HCT116 (cell line): ENCODE data around the gene ZMYND10. TPM values are rescaled to one million over a fixed set of nuclear protein-coding genes. Genes with fewer than 3 reads are reported as not detected.

Source experiments
- ATAC-seq: fragments of 200-7000 bp; cut with Tn5 transposase; 2 replicates; pipeline ENCODE4 v1.9.1; 2020; ENCODE audit warnings: mild to moderate bottlenecking, moderate library complexity
- BruUV-seq: library from RNA; stranded (reverse); fragments of 400-500 nt; replicated peaks from 2 replicates; lab custom pipeline; 2021; lab: Mats Ljungman, UMichigan
- CTCF ChIA-PET: fragments of 300-600 bp; sonication (Branson Sonifier 250); formaldehyde crosslinking; loops from one replicate; lab custom pipeline; 2021; ENCODE audit warnings: antibody characterized with exemption; lab: Charles Lee
- POLR2A ChIA-PET: fragments of 300-600, 350-600 bp; sonication (Branson Sonifier 250); formaldehyde crosslinking; loops from one replicate; lab custom pipeline; 2021; ENCODE audit warnings: antibody characterized with exemption; lab: Charles Lee
- RAD21 ChIA-PET, 2 experiments: fragments of 300-600 bp; sonication (Branson Sonifier 250); formaldehyde crosslinking; loops; one replicate each; lab custom pipeline; 2023; ENCODE audit warnings: low total read pairs in 2 of 2; ENCODE audit not compliant: uncharacterized antibody in 2 of 2, unreplicated experiment in 2 of 2, low non-redundant PET in 1 of 2; lab: Charles Lee
- DNase-seq: peaks from one replicate; pipeline ENCODE4 v3.0.0-alpha.2; 2010; ENCODE audit warnings: low read depth, low spot score
- H2AFZ ChIP-seq: fragments of 200-600 bp; shearing (Covaris generic), sonication (generic); 2 replicates; pipeline ENCODE4 v1.6.1; 2017; ENCODE audit warnings: low read depth, mixed run types, mixed read lengths, antibody characterized with exemption, low read length; ENCODE audit not compliant: poor library complexity, severe bottlenecking
- H3K27ac ChIP-seq: 2 replicates; pipeline ENCODE4 v1.5.1; 2012; ENCODE audit warnings: low read depth, low read length
- H3K27me3 ChIP-seq: fragments of 200-600 bp; sonication (generic); 2 replicates; pipeline ENCODE4 v1.6.1; 2016; ENCODE audit warnings: mixed run types, low read length, mixed read lengths; ENCODE audit not compliant: insufficient read depth
- H3K36me3 ChIP-seq, 2 experiments: fragments of 200-500 bp in 1 of 2; fragments of 200-600 bp in 1 of 2; sonication (Bioruptor generic) in 1 of 2; sonication (generic) in 1 of 2; 2 replicates each; pipeline versions ENCODE4 v1.5.1 to v1.6.1; 2014 to 2016; ENCODE audit warnings: low read length in 2 of 2, inconsistent platforms in 1 of 2, mixed read lengths in 1 of 2, mixed run types in 1 of 2; ENCODE audit not compliant: insufficient read depth in 2 of 2, control insufficient read depth in 1 of 2
- H3K4me1 ChIP-seq, 2 experiments: fragments of 200-600 bp in 1 of 2; sonication (generic) in 1 of 2; 2 replicates each; pipeline versions ENCODE4 v1.5.1 to v1.6.1; 2012 to 2017; ENCODE audit warnings: low read length in 2 of 2, inconsistent platforms in 1 of 2, mild to moderate bottlenecking in 1 of 2, mixed read lengths in 1 of 2, mixed run types in 1 of 2, moderate library complexity in 1 of 2; ENCODE audit not compliant: insufficient read depth in 2 of 2, control insufficient read depth in 1 of 2
- H3K4me2 ChIP-seq: fragments of 200-600 bp; sonication (generic); 2 replicates; pipeline ENCODE4 v1.6.1; 2017; ENCODE audit warnings: mixed run types, low read length, mixed read lengths
- H3K4me3 ChIP-seq, 2 experiments: fragments of 200-600 bp in 1 of 2; sonication (generic) in 1 of 2; replicated peaks in 1 of 2; 2 replicates each; pipeline ENCODE4 v1.5.1; 2011 to 2016; ENCODE audit warnings: low read length in 2 of 2, control low read depth in 1 of 2, low read depth in 1 of 2, mild to moderate bottlenecking in 1 of 2, mixed read lengths in 1 of 2, mixed run types in 1 of 2
- H3K79me2 ChIP-seq: fragments of 200-600 bp; sonication (generic); 2 replicates; pipeline ENCODE4 v1.6.1; 2017; ENCODE audit warnings: mild to moderate bottlenecking, mixed run types, low read length, moderate library complexity, mixed read lengths; ENCODE audit not compliant: insufficient read depth
- H3K9ac ChIP-seq: fragments of 200-600 bp; sonication (generic); 2 replicates; pipeline ENCODE4 v1.6.1; 2016; ENCODE audit warnings: low read length, mixed read lengths
- H3K9me2 ChIP-seq: fragments of 200-600 bp; sonication (generic), shearing (Covaris generic); 2 replicates; pipeline ENCODE4 v1.6.1; 2017; ENCODE audit warnings: mixed run types, mild to moderate bottlenecking, moderate library complexity; ENCODE audit not compliant: insufficient read depth
- H3K9me3 ChIP-seq, 2 experiments: fragments of 200-500 bp in 1 of 2; fragments of 200-600 bp in 1 of 2; sonication (Bioruptor generic) in 1 of 2; sonication (generic) in 1 of 2; 2 replicates each; pipeline ENCODE4 v1.6.1; 2014 to 2017; ENCODE audit warnings: low read length in 2 of 2, mixed read lengths in 2 of 2, inconsistent platforms in 1 of 2, low read depth in 1 of 2, mild to moderate bottlenecking in 1 of 2, mixed run types in 1 of 2, moderate library complexity in 1 of 2; ENCODE audit not compliant: control insufficient read depth in 1 of 2, insufficient read depth in 1 of 2
- H4K20me1 ChIP-seq: fragments of 200-600 bp; sonication (generic), shearing (Covaris generic); 2 replicates; pipeline ENCODE4 v1.6.1; 2017; ENCODE audit warnings: mixed run types, mild to moderate bottlenecking, moderate library complexity; ENCODE audit not compliant: insufficient read depth
- CBX3 ChIP-seq: IDR thresholded peaks from 2 replicates; pipeline ENCODE4 v1.6.1; 2012; ENCODE audit warnings: low read depth
- CEBPB ChIP-seq: IDR thresholded peaks from 2 replicates; pipeline ENCODE4 v1.6.1; 2012; ENCODE audit warnings: low read depth
- EGR1 ChIP-seq: IDR thresholded peaks from 2 replicates; pipeline ENCODE4 v1.6.1; 2012; ENCODE audit warnings: low read depth
- EZH2phosphoT487 ChIP-seq: fragments of 200-600 bp; IDR thresholded peaks from 2 replicates; pipeline ENCODE4 v1.6.1; 2018; ENCODE audit warnings: antibody characterized with exemption, borderline replicate concordance
- FOSL1 ChIP-seq: IDR thresholded peaks from 2 replicates; pipeline ENCODE4 v1.6.1; 2012; ENCODE audit warnings: low read depth
- JUND ChIP-seq: IDR thresholded peaks from 2 replicates; pipeline ENCODE4 v1.6.1; 2012
- RAD21 ChIP-seq: IDR thresholded peaks from 2 replicates; pipeline ENCODE4 v1.6.1; 2012; ENCODE audit warnings: low read depth, mild to moderate bottlenecking
- SIN3A ChIP-seq: IDR thresholded peaks from 2 replicates; pipeline ENCODE4 v1.6.1; 2012; ENCODE audit warnings: low read depth
- SP1 ChIP-seq: IDR thresholded peaks from 2 replicates; pipeline ENCODE4 v1.6.1; 2012; ENCODE audit warnings: low read depth
- SRF ChIP-seq: IDR thresholded peaks from 2 replicates; pipeline ENCODE4 v1.6.1; 2012; ENCODE audit warnings: low read depth
- TCF7L2 ChIP-seq: IDR thresholded peaks from 2 replicates; pipeline ENCODE4 v1.7.0; 2011; ENCODE audit warnings: borderline replicate concordance, inconsistent platforms; ENCODE audit not compliant: insufficient read depth, insufficient read length; ENCODE audit errors: extremely low read depth
- YY1 ChIP-seq: IDR thresholded peaks from 2 replicates; pipeline ENCODE4 v1.6.1; 2011; ENCODE audit warnings: low read length, low read depth, moderate library complexity, mild to moderate bottlenecking; ENCODE audit not compliant: insufficient replicate concordance; ENCODE audit errors: extremely low read depth
- ZFX ChIP-seq: fragments of 450-650 bp; IDR thresholded peaks from 2 replicates; pipeline ENCODE4 v1.6.1; 2017
- intact Hi-C: fragments of 100-400 bp; cut with micrococcal nuclease; formaldehyde crosslinking; loops from 2 replicates; pipeline ENCODE4 v1.10.0; 2022
- total RNA-seq: library from RNA; stranded (reverse); gene quantifications from one replicate; pipeline ENCODE4 v1.2.1, GENCODE V29; 2021; ENCODE audit not compliant: unreplicated experiment
- TF ChIP-seq, protein P1 (sequence below), 3 experiments: fragments of 200-600 bp in 1 of 3; sonication (generic) in 1 of 3; IDR thresholded peaks in 2 of 3; conservative IDR thresholded peaks in 1 of 3; 2 replicates each; pipeline ENCODE4 v1.5.1; 2012 to 2017; ENCODE audit warnings: low read depth in 2 of 3, low read length in 2 of 3, antibody characterized with exemption in 1 of 3, borderline replicate concordance in 1 of 3, control low read depth in 1 of 3, mild to moderate bottlenecking in 1 of 3, mixed read lengths in 1 of 3, mixed run types in 1 of 3, moderate library complexity in 1 of 3; ENCODE audit not compliant: insufficient read depth in 1 of 3
- TF ChIP-seq, protein P2 (sequence below): IDR thresholded peaks from 2 replicates; pipeline ENCODE4 v1.6.1; 2012; ENCODE audit warnings: low read depth
- TF ChIP-seq, protein P3 (sequence below): IDR thresholded peaks from 2 replicates; pipeline ENCODE4 v1.6.1; 2012
- TF ChIP-seq, protein P4 (sequence below): IDR thresholded peaks from 2 replicates; pipeline ENCODE4 v1.6.1; 2012
- TF ChIP-seq, protein P5 (sequence below): IDR thresholded peaks from 2 replicates; pipeline ENCODE4 v1.6.1; 2011; ENCODE audit warnings: mild to moderate bottlenecking, low read length, moderate library complexity; ENCODE audit not compliant: insufficient replicate concordance; ENCODE audit errors: extremely low read depth

The ZMYND10 gene
- total RNA-seq, 1 experiment from 2014 or later: 3.3 TPM

DNA sequence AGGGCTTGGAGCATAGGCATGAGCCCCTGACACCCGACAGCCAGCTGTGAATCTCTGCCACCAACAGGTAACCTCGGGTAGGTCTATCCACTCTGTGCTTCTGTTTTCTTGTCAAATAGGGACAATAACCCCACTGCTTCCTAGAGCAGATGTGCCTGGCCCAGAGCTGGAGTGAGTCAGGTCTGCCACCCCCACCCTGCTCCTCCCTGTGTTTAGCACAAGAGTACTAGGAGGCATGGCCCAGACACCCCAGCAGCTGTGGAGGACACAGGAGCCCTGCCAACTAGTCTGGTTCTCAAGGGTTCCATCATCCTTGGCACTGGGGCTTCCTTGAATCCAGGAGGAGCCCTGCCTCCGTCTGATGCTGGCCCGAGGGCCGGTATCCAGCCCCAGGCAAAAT lies 47.5 kb upstream of the ZMYND10 start:
- peaks cover 3 to 45% of the 10 kb centered on the region in 2 experiments; a peak in 3 of 4 replicates for H3K4me1 ChIP-seq
- no peaks in the 10 kb centered on the region for H3K36me3 ChIP-seq
- H4K20me1 ChIP-seq: no peaks in the 10 kb centered on the region
- H3K27me3 ChIP-seq: no peaks in the 10 kb centered on the region
- no peak for DNase-seq
- no peak for TF ChIP-seq YY1
- TF ChIP-seq SIN3A: no peak
- TF ChIP-seq, protein P1, sequence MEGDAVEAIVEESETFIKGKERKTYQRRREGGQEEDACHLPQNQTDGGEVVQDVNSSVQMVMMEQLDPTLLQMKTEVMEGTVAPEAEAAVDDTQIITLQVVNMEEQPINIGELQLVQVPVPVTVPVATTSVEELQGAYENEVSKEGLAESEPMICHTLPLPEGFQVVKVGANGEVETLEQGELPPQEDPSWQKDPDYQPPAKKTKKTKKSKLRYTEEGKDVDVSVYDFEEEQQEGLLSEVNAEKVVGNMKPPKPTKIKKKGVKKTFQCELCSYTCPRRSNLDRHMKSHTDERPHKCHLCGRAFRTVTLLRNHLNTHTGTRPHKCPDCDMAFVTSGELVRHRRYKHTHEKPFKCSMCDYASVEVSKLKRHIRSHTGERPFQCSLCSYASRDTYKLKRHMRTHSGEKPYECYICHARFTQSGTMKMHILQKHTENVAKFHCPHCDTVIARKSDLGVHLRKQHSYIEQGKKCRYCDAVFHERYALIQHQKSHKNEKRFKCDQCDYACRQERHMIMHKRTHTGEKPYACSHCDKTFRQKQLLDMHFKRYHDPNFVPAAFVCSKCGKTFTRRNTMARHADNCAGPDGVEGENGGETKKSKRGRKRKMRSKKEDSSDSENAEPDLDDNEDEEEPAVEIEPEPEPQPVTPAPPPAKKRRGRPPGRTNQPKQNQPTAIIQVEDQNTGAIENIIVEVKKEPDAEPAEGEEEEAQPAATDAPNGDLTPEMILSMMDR (IDR thresholded peaks at IDR 0.05 in 2 of 3, conservative IDR thresholded peaks at IDR 0.05 in 1 of 3; ENCODE audit: borderline replicate concordance in 1 of 3, insufficient read depth in 1 of 3, low read depth in 2 of 3, low read length in 2 of 3): no peak
- no peak for TF ChIP-seq ZFX
- TF ChIP-seq RAD21: no peak
- TF ChIP-seq, protein P2, sequence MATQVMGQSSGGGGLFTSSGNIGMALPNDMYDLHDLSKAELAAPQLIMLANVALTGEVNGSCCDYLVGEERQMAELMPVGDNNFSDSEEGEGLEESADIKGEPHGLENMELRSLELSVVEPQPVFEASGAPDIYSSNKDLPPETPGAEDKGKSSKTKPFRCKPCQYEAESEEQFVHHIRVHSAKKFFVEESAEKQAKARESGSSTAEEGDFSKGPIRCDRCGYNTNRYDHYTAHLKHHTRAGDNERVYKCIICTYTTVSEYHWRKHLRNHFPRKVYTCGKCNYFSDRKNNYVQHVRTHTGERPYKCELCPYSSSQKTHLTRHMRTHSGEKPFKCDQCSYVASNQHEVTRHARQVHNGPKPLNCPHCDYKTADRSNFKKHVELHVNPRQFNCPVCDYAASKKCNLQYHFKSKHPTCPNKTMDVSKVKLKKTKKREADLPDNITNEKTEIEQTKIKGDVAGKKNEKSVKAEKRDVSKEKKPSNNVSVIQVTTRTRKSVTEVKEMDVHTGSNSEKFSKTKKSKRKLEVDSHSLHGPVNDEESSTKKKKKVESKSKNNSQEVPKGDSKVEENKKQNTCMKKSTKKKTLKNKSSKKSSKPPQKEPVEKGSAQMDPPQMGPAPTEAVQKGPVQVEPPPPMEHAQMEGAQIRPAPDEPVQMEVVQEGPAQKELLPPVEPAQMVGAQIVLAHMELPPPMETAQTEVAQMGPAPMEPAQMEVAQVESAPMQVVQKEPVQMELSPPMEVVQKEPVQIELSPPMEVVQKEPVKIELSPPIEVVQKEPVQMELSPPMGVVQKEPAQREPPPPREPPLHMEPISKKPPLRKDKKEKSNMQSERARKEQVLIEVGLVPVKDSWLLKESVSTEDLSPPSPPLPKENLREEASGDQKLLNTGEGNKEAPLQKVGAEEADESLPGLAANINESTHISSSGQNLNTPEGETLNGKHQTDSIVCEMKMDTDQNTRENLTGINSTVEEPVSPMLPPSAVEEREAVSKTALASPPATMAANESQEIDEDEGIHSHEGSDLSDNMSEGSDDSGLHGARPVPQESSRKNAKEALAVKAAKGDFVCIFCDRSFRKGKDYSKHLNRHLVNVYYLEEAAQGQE: no peak
- no peak for TF ChIP-seq CEBPB
- TF ChIP-seq SP1: no peak
- TF ChIP-seq, protein P3, sequence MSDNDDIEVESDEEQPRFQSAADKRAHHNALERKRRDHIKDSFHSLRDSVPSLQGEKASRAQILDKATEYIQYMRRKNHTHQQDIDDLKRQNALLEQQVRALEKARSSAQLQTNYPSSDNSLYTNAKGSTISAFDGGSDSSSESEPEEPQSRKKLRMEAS: no peak
- no peak for TF ChIP-seq CBX3
- TF ChIP-seq SRF: no peak
- TF ChIP-seq, protein P4, sequence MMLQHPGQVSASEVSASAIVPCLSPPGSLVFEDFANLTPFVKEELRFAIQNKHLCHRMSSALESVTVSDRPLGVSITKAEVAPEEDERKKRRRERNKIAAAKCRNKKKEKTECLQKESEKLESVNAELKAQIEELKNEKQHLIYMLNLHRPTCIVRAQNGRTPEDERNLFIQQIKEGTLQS: no peak
- no peak for TF ChIP-seq FOSL1
- TF ChIP-seq EZH2phosphoT487: no peak
- no peak for TF ChIP-seq TCF7L2
- TF ChIP-seq EGR1: no peak
- TF ChIP-seq JUND: no peak
- TF ChIP-seq, protein P5, sequence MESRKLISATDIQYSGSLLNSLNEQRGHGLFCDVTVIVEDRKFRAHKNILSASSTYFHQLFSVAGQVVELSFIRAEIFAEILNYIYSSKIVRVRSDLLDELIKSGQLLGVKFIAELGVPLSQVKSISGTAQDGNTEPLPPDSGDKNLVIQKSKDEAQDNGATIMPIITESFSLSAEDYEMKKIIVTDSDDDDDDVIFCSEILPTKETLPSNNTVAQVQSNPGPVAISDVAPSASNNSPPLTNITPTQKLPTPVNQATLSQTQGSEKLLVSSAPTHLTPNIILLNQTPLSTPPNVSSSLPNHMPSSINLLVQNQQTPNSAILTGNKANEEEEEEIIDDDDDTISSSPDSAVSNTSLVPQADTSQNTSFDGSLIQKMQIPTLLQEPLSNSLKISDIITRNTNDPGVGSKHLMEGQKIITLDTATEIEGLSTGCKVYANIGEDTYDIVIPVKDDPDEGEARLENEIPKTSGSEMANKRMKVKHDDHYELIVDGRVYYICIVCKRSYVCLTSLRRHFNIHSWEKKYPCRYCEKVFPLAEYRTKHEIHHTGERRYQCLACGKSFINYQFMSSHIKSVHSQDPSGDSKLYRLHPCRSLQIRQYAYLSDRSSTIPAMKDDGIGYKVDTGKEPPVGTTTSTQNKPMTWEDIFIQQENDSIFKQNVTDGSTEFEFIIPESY: no peak
- H2AFZ ChIP-seq: no peak overlapping the region
- intact Hi-C loops: no loop called here
- H3K4me2 ChIP-seq: 0 out of 2 replicates have a peak overlapping the region, but pooled peaks have one; percentile 9
- ChIA-PET RAD21 (no interaction called here), POLR2A (no interaction called here), CTCF (no interaction called here)
- no peaks in the 10 kb centered on the region for H3K79me2 ChIP-seq
- no peak for ATAC-seq
- H3K4me3 ChIP-seq: no peak overlapping the region
- H3K9me3 ChIP-seq: no peaks in the 10 kb centered on the region
- no peak overlapping the region for H3K9ac ChIP-seq
- no peaks in the 10 kb centered on the region for H3K9me2 ChIP-seq
- BruUV-seq: no TSS peak
- H3K27ac ChIP-seq: no peak overlapping the region
